GM23338 (cell line): ENCODE measurements around the gene PDE1C. TPM values are rescaled to one million over a fixed set of nuclear protein-coding genes. Genes with fewer than 3 reads are reported as not detected.

Experiments
- ATAC-seq: fragments of 200-7000 bp; cut with Tn5 transposase; 3 replicates; pipeline ENCODE4 v1.9.1; 2020
- DNase-seq: peaks from one replicate; pipeline ENCODE4 v3.0.0-alpha.2; 2015; ENCODE audit warnings: low spot score
- H2AFZ ChIP-seq: fragments of 200-600 bp; sonication (generic); 2 replicates; pipeline ENCODE4 v1.8.0; 2016; ENCODE audit warnings: antibody characterized with exemption, mild to moderate bottlenecking, moderate library complexity
- H3F3A ChIP-seq: fragments of 200-600 bp; sonication (generic); replicated peaks from 2 replicates; pipeline ENCODE4 v1.8.0; 2017; ENCODE audit warnings: antibody characterized with exemption, mixed run types, low read depth
- H3K27ac ChIP-seq: fragments of 200-600 bp; sonication (generic); 2 replicates; pipeline ENCODE4 v1.6.1; 2016; ENCODE audit warnings: low read depth
- H3K27me3 ChIP-seq: fragments of 200-600 bp; sonication (generic); 2 replicates; pipeline ENCODE4 v1.8.0; 2016; ENCODE audit warnings: mild to moderate bottlenecking, mixed run types, moderate library complexity; ENCODE audit not compliant: insufficient read depth
- H3K36me3 ChIP-seq: fragments of 200-600 bp; sonication (generic); 2 replicates; pipeline ENCODE4 v1.8.0; 2016; ENCODE audit warnings: mild to moderate bottlenecking; ENCODE audit not compliant: insufficient read depth
- H3K4me1 ChIP-seq: fragments of 200-600 bp; sonication (generic); 2 replicates; pipeline ENCODE4 v1.8.0; 2016; ENCODE audit warnings: mild to moderate bottlenecking, moderate library complexity; ENCODE audit not compliant: insufficient read depth
- H3K4me2 ChIP-seq: fragments of 200-600 bp; sonication (generic); 2 replicates; pipeline ENCODE4 v1.7.1; 2017; ENCODE audit warnings: mixed run types
- H3K4me3 ChIP-seq: fragments of 200-600 bp; sonication (generic); 2 replicates; pipeline ENCODE4 v1.6.1; 2016; ENCODE audit warnings: mixed run types
- H3K79me2 ChIP-seq: fragments of 200-600 bp; sonication (generic); replicated peaks from 2 replicates; pipeline ENCODE4 v1.8.0; 2017; ENCODE audit warnings: mild to moderate bottlenecking; ENCODE audit not compliant: insufficient read depth
- H3K9me2 ChIP-seq: fragments of 200-600 bp; sonication (generic); 2 replicates; pipeline ENCODE4 v1.8.0; 2017; ENCODE audit not compliant: insufficient read depth
- H4K20me1 ChIP-seq: fragments of 200-600 bp; sonication (generic); replicated peaks from 2 replicates; pipeline ENCODE4 v1.8.0; 2017; ENCODE audit warnings: mild to moderate bottlenecking; ENCODE audit not compliant: insufficient read depth
- H3K27ac Mint-ChIP-seq: 2 replicates; pipeline ENCODE4 v1.8.0; 2020; ENCODE audit warnings: inconsistent platforms, mild to moderate bottlenecking, moderate library complexity, mixed read lengths
- H3K27me3 Mint-ChIP-seq: 3 replicates; pipeline ENCODE4 v1.8.0; 2022; ENCODE audit warnings: low read depth, mild to moderate bottlenecking, moderate library complexity, mixed read lengths, inconsistent platforms; ENCODE audit not compliant: insufficient read depth, poor library complexity
- H3K36me3 Mint-ChIP-seq: 3 replicates; pipeline ENCODE4 v1.8.0; 2021; ENCODE audit warnings: low read depth, mild to moderate bottlenecking, inconsistent platforms, moderate library complexity, mixed read lengths
- H3K4me1 Mint-ChIP-seq: 3 replicates; pipeline ENCODE4 v1.8.0; 2020; ENCODE audit warnings: mild to moderate bottlenecking, inconsistent platforms, mixed read lengths
- H3K4me3 Mint-ChIP-seq: 3 replicates; pipeline ENCODE4 v1.8.0; 2021; ENCODE audit warnings: moderate library complexity, mild to moderate bottlenecking, inconsistent platforms, mixed read lengths
- H3K9me3 Mint-ChIP-seq: 3 replicates; pipeline ENCODE4 v1.8.0; 2020; ENCODE audit warnings: moderate library complexity, mild to moderate bottlenecking, inconsistent platforms, mixed read lengths
- CREB1 ChIP-seq: fragments of 250-450 bp; sonication (Bioruptor Pico); IDR thresholded peaks from 2 replicates; pipeline ENCODE4 v1.5.0; 2020; ENCODE audit warnings: low read depth, mild to moderate bottlenecking, moderate library complexity
- ETS1 ChIP-seq: IDR thresholded peaks from 2 replicates; pipeline ENCODE4 v1.6.1; 2016; ENCODE audit warnings: antibody characterized with exemption
- JUNB ChIP-seq: IDR thresholded peaks from one replicate; pipeline ENCODE4 v1.6.1; 2016; ENCODE audit warnings: antibody characterized with exemption; ENCODE audit not compliant: unreplicated experiment
- NANOG ChIP-seq: IDR thresholded peaks from 2 replicates; pipeline ENCODE4 v1.6.1; 2016; ENCODE audit warnings: antibody characterized with exemption, borderline replicate concordance
- STAT1 ChIP-seq: IDR thresholded peaks from one replicate; pipeline ENCODE4 v1.6.1; 2016; ENCODE audit warnings: antibody characterized with exemption; ENCODE audit not compliant: unreplicated experiment
- ZNF114 ChIP-seq: fragments of 250-450 bp; sonication (Bioruptor Pico); IDR thresholded peaks from 2 replicates; pipeline ENCODE4 v1.5.0; 2020; ENCODE audit warnings: mild to moderate bottlenecking, moderate library complexity
- ZNF331 ChIP-seq: fragments of 250-450 bp; sonication (Bioruptor Pico); IDR thresholded peaks from 2 replicates; pipeline ENCODE4 v1.5.0; 2020; ENCODE audit warnings: low read depth, mild to moderate bottlenecking, moderate library complexity
- ZNF462 ChIP-seq: fragments of 250-450 bp; sonication (Bioruptor Pico); IDR thresholded peaks from 2 replicates; pipeline ENCODE4 v1.5.0; 2020; ENCODE audit warnings: mild to moderate bottlenecking, moderate library complexity
- polyA plus RNA-seq: library from polyadenylated mRNA; unstranded; fragments of >200 nt; fragmentation: Nextera tagmentation; extraction: Ambion mirVana; gene quantifications from 2 replicates; pipeline ENCODE4 v1.2.1, GENCODE V29; 2016
- total RNA-seq: library from RNA; depleted of rRNA; stranded (reverse); fragments of >200 nt; shearing (Covaris generic); gene quantifications from 2 replicates; pipeline ENCODE4 v1.2.3, GENCODE V29; 2014

The PDE1C gene
- total and polyA plus RNA-seq, 2 experiments from 2014 or later, result 0.28 TPM; not detected in 1

GRCh38 chr7:31852462-31852861, 217.7 kb downstream of the PDE1C start (continued):
- TF ChIP-seq ZNF462 (CRISPR knock-in tag), result no peak
- TF ChIP-seq JUNB, result no peak
- no peak for TF ChIP-seq ETS1
- no peak for TF ChIP-seq ZNF114 (CRISPR knock-in tag)
- no peak for TF ChIP-seq CREB1 (CRISPR knock-in tag)
- no peak for TF ChIP-seq STAT1
- TF ChIP-seq ZNF331 (CRISPR knock-in tag), result no peak

DNA sequence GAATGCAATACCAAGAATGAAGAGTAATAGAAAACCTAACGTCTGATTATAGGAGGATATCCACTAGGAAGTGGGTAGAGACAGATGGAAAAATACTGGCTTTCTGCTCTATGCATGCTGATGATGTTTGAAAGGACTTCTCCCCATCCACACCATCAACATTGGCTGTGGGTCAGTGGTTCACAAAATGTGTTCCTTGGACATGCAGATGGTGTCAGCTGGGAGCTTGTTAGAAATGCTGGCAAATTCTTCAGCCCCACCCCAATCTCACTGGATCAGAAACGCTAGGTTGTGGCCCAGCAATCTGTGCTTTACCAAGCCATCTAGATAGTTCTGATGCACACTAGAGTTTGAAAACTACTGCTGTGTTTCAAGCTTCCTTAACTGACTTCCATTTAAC, 219.1 kb downstream of the PDE1C start:
- Histone ChIP-seq H3K9me2 (no peaks in the 10 kb centered on the region), H3K4me1 (no peaks in the 10 kb centered on the region), H3K79me2 (no peaks in the 10 kb centered on the region), H3K27me3 (peaks cover 9% of the 10 kb centered on the region; the same call in 1 of the 2 replicates), H3F3A (no peaks in the 10 kb centered on the region), H3K27ac (no peak overlapping the region), H4K20me1 (no peaks in the 10 kb centered on the region), H2AFZ (no peak overlapping the region), H3K4me2 (no peak overlapping the region), H3K36me3 (no peaks in the 10 kb centered on the region), H3K4me3 (no peak overlapping the region)
- H3K36me3 Mint-ChIP-seq, result no peaks in the 10 kb centered on the region
- no peaks in the 10 kb centered on the region for H3K9me3 Mint-ChIP-seq
- no peak overlapping the region for H3K4me3 Mint-ChIP-seq
- ATAC-seq, result no peak
- peaks cover 4% of the 10 kb centered on the region for H3K27me3 Mint-ChIP-seq
- peaks cover 2% of the 10 kb centered on the region; the same call in 2 of the 3 replicates for H3K4me1 Mint-ChIP-seq
- no peak for DNase-seq
- no peak overlapping the region for H3K27ac Mint-ChIP-seq
- TF ChIP-seq ZNF114 (CRISPR knock-in tag) (no peak), CREB1 (CRISPR knock-in tag) (no peak), NANOG (no peak), ETS1 (no peak)
